Measurements from ENCODE around the gene SCGB1C2. TPM values are rescaled to one million over a fixed set of nuclear protein-coding genes. Genes with fewer than 3 reads are reported as not detected.

The SCGB1C2 gene
- total RNA-seq, 1 donor = not detected

DNA sequence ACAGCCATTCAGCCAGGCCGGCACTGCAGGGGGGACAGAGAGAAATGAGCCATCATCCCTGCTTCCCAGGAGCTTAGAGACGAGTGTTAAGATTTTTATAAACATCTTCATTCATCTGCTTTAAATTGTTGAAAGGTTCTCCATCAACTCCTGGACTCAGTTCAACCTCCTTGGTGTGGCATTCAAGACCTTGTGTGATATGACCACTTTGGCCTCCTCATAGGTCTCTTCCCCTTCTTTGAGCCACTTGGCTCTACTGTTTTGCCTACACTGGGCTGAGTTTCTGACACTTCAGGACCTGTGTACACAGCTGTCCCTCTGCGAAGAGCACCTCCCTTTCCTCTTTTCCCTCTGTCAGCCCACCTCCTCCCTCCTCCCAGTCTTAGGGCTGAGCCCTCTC is 39.8 kb downstream of the SCGB1C2 start:
- no peak for DNase-seq (ENCODE audit: low read depth)
- H3K4me3 ChIP-seq (ENCODE audit: low read depth, low read length) = no peak overlapping the region
- TF ChIP-seq, protein P1, sequence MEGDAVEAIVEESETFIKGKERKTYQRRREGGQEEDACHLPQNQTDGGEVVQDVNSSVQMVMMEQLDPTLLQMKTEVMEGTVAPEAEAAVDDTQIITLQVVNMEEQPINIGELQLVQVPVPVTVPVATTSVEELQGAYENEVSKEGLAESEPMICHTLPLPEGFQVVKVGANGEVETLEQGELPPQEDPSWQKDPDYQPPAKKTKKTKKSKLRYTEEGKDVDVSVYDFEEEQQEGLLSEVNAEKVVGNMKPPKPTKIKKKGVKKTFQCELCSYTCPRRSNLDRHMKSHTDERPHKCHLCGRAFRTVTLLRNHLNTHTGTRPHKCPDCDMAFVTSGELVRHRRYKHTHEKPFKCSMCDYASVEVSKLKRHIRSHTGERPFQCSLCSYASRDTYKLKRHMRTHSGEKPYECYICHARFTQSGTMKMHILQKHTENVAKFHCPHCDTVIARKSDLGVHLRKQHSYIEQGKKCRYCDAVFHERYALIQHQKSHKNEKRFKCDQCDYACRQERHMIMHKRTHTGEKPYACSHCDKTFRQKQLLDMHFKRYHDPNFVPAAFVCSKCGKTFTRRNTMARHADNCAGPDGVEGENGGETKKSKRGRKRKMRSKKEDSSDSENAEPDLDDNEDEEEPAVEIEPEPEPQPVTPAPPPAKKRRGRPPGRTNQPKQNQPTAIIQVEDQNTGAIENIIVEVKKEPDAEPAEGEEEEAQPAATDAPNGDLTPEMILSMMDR (IDR thresholded peaks at IDR 0.05; ENCODE audit: insufficient read depth, low read depth, low read length) = no peak

DNA sequence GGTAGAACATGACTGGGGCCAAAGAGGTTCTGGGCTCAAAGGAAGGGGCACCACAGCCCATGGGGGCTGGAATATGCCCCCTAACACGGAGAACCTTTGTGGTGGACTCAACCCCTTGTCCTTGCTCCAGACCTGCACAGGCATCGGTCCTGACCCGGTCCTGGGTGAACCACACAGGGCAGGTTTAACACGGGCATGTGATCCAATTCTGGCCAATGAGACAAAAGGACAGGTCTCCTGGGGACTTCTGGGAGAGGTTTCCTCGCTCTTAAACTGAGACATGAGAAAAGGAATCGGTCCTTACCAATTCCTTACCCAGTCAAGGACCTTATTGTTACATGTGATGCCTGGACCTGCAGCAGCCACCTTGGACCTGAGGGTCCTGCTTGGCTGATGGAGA is 40.4 kb downstream of the SCGB1C2 start:
- no peak overlapping the region for H3K4me3 ChIP-seq (ENCODE audit: low read depth, low read length)
- no peak for DNase-seq (ENCODE audit: low read depth)
- TF ChIP-seq, protein P1 (IDR thresholded peaks at IDR 0.05; ENCODE audit: insufficient read depth, low read depth, low read length) = no peak

DNA sequence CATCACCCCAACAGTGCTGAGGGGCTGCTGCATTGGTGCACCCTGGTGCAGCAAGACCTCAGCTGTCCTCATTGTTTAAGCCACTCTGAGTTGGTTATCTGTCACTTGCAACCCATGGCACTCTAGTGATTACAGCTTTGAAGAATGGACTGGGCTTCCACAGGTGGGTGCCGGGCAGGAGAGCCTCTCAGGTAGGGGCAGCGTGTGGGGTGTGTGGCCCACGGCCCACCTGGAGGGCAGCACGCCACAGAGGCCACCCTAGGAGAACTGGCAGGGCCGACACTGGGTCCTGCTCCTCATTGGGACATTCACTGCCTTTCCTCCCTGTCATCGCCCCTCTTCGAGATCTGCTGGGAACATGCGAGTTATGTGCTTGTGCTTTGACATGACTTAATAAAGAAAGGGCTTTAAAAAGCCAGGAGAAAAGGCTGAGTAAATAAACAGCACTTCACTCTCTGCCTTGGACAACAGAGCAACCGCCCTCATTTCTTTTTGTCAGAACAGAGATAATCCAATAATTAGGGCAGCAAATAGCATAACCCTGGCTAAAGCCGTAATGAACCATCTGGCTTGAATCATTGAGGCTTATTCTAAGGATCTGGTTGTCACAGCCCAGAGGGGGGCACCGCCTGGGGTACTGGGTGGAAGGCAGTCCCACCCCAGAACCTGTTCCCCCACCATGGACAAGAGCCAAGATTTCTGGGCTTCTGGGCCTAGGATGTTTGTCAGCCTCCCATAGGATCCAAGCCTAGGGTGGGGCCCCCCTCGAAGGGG is 41.1 kb downstream of the SCGB1C2 start:
- TF ChIP-seq, protein P1 (IDR thresholded peaks at IDR 0.05; ENCODE audit: insufficient read depth, low read depth, low read length) = no peak
- no peak for DNase-seq (ENCODE audit: low read depth)

DNA sequence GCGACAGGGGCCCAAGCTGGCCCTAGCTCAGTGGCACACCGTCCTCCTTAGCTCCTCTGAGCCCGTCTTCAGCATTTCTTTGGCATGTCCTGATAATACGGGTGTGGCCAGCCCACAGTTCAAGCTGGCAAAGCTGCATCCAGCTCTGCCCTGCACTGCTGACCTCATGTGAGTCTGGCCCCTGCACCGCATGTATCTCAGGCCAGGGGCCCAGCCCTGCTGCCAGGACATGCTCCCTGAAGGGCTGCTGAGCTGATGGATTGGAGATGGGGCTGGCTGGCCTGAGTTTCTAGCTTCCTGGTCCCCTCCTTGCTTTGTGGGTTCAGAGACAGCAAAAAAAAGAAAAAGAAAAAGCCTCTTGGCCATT is 41.7 kb downstream of the SCGB1C2 start:
- DNase-seq (ENCODE audit: low read depth) = no peak
- H3K4me3 ChIP-seq (ENCODE audit: low read depth, low read length) = no peak overlapping the region
- TF ChIP-seq, protein P1 (IDR thresholded peaks at IDR 0.05; ENCODE audit: insufficient read depth, low read depth, low read length) = no peak

More for the DNA sequence above, 41.1 kb downstream of the SCGB1C2 start:
- H3K4me3 ChIP-seq (ENCODE audit: low read depth, low read length) = no peak overlapping the region

DNA sequence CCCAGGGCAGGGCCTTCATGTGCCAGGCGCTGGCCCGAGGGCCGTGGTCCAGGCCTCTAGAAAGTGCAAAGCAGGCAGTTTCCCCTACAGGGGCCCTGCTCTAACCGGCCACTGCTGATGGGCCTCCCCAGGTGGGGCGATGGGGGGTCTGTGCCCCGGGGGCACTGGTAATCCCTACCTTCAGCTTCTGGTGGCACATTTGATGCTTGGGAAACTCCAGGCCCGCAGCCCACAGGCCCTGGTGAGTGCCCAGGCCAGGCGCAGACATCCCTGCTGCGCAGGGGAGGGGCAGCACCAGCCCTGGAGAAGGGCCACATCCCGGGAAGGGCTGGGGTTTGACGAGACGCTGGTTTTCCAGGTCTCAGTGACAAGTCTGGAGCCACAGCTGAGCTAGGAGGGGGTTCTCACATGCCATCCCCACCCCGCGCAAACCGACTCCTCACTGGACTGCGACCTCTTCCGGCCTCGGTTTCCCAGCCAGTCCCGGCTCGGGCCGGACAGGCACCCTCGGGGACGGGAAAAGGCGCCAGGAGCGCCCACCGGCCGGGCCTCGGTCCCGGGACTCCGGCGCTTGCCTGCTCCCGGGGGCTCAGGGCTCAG is 42.5 kb downstream of the SCGB1C2 start:
- TF ChIP-seq, protein P1 (IDR thresholded peaks at IDR 0.05; ENCODE audit: insufficient read depth, low read depth, low read length) = no peak
- no peak overlapping the region for H3K4me3 ChIP-seq (ENCODE audit: low read depth, low read length)
- DNase-seq (ENCODE audit: low read depth) = no peak

DNA sequence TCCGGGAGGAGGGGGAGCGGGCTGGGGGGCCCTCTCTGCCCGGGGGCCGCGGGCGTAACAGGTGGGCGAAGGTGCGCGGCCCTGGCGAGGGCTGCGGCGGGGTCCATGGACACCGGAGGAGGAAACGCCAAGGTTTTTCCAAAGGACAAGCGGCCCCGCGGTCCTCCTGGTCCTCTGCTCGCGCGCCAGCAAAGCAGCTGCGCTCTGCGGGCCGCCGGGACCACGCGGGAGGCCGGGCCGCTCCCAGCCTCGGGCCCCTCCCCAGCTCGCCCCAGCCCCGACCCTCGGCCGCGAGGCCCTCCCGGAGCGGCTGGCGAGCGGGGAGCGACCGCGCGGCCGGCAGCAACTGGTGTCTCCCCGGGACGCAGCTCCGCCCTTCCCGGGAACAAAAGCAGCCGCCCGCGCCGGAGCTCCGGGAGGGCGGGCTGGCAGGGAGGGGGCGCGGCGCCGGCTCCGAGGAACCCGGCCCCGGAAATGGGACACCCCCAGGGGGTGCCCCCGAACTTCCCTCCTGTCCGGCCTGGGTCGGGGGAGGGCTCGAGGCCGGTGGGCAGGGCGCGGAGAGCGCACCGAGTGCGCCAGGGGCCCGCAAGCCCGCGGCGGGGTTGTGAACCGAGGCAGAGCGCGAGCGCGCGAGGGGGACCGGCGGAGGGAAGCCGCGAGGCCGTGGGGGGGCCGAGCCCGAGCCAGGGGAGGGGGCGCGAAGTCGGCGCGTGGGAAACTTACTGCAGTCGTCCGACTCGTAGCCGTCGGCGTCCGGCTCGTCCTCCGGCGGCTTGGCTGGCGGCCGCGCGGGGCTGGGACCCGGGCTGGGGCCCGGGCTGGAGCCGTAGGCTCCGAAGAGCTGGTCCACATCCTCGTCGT is 43.2 kb downstream of the SCGB1C2 start:
- no peak overlapping the region for H3K4me3 ChIP-seq (ENCODE audit: low read depth, low read length)
- TF ChIP-seq, protein P1 (IDR thresholded peaks at IDR 0.05; ENCODE audit: insufficient read depth, low read depth, low read length) = no peak
- no peak for DNase-seq (ENCODE audit: low read depth)

Measured in fibroblast of villous mesenchyme (primary cell).